GM13976 (cell line): Measurements from ENCODE around the gene POFUT1.

Source experiments
- DNase-seq: peaks from one replicate; pipeline ENCODE4 v3.0.0; 2012; ENCODE audit warnings: low spot score
- in situ Hi-C: fragments of 300-500 bp; cut with MboI; formaldehyde crosslinking; loops from one replicate; pipeline ENCODE4 v1.12.0; 2022; ENCODE audit warnings: low sequenced_read_pairs, mixed read lengths, inconsistent platforms; ENCODE audit not compliant: unreplicated experiment
- TF ChIP-seq, protein P1 (sequence below): IDR thresholded peaks from 2 replicates; pipeline ENCODE4 v1.5.1; 2012; ENCODE audit warnings: borderline replicate concordance, mild to moderate bottlenecking; ENCODE audit not compliant: insufficient read depth; ENCODE audit errors: extremely low read depth, missing control alignments, control extremely low read depth

Gene POFUT1

DNA sequence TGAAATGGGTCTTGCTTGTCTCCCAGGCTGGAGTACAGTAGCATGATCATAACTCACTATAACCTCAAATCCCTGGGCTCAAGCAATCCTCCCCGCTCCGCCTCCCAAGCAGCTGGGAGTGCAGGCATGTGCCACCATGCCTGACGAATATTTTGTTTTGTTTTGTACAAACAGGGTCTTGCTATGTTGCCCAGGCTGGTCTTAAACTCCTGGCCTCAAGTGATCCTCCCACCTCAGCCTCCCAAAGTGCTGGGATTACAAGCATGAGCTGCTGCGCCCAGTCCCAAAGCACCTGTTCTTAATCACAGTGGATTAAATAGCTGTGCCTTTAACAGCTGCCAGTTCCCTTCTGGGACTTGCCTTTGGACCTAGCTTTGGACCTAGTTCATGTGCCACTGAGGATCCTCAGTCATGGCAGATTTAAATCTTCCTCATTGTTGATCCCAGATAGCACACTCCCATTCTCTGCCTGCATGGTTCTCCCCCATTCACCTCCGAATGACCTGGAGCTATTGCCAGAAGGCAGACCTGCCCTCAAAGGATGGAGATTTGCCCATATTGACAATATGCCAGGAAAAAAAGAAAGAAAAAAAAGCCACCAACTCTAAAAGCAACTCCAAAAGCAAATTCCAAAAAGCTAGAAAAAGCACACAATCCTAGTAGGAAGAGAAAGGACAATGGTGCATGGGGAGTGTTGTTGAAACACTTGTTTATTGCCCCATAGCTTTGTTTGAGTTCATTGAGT lies 10.6 kb downstream of the POFUT1 start:
- TF ChIP-seq, protein P1, sequence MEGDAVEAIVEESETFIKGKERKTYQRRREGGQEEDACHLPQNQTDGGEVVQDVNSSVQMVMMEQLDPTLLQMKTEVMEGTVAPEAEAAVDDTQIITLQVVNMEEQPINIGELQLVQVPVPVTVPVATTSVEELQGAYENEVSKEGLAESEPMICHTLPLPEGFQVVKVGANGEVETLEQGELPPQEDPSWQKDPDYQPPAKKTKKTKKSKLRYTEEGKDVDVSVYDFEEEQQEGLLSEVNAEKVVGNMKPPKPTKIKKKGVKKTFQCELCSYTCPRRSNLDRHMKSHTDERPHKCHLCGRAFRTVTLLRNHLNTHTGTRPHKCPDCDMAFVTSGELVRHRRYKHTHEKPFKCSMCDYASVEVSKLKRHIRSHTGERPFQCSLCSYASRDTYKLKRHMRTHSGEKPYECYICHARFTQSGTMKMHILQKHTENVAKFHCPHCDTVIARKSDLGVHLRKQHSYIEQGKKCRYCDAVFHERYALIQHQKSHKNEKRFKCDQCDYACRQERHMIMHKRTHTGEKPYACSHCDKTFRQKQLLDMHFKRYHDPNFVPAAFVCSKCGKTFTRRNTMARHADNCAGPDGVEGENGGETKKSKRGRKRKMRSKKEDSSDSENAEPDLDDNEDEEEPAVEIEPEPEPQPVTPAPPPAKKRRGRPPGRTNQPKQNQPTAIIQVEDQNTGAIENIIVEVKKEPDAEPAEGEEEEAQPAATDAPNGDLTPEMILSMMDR: no peak
- DNase-seq: no peak
- in situ Hi-C loops: no loop called here

DNA sequence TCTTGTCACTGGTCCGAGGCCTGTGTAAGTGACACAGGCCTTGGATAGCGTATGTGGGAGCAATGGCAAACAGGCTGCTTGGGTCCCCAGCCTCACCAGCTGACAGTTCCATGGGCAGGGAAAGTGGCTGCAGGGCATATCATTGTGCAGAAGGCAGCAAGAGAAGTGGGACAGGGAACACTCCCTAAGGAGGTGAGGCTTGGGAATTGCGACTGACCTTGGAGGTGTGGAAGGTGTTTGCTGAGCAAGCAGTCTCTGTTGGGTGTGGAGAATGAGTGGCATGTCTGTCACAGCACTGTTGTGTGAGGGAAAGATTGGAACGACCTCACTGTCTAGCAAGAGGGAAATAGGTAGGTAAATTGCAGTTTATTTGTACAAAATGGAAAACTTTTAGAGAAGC lies 16.8 kb downstream of the POFUT1 start:
- DNase-seq: no peak
- in situ Hi-C loops: no loop called here
- TF ChIP-seq, protein P1: no peak

DNA sequence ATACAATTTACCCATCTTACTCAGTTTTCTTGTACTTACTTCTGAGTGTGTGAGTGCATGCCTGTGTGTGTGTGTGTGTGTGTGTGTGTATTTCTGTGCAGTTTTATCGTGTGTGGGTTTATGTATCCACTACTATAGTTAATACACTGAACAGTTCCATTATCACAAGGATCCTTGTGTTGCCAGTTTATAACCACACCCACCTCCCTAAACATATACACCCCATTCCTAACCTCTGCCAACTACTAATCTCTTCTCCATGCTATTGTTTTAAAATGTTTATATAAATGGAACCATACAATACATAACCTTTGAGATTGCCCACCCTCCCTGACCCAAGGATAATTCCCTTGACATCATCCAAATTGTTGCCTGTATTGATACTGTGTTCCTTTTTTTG lies 18.7 kb downstream of the POFUT1 start:
- TF ChIP-seq, protein P1: no peak
- in situ Hi-C loops: no loop called here
- no peak for DNase-seq

DNA sequence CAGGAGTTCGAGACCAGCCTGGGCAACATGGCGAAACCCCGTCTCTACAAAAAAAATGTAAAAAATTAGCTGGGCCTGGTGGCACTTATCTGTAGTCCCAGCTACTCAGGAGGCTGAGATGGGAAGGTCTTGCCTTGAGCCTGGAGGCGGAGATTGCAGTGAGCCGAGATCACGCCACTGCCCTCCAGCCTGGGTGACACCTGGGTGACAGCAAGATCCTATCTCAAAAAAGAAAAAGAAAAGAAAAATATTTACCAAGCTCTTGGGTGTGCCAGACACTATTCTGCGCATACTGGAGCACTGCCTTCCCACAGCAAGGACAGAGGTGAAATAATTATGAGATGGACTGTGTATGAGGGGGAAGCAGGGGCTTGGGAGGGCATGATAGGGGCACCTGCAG lies 19.6 kb downstream of the POFUT1 start:
- TF ChIP-seq, protein P1: no peak
- DNase-seq: no peak
- in situ Hi-C loops: no loop called here

DNA sequence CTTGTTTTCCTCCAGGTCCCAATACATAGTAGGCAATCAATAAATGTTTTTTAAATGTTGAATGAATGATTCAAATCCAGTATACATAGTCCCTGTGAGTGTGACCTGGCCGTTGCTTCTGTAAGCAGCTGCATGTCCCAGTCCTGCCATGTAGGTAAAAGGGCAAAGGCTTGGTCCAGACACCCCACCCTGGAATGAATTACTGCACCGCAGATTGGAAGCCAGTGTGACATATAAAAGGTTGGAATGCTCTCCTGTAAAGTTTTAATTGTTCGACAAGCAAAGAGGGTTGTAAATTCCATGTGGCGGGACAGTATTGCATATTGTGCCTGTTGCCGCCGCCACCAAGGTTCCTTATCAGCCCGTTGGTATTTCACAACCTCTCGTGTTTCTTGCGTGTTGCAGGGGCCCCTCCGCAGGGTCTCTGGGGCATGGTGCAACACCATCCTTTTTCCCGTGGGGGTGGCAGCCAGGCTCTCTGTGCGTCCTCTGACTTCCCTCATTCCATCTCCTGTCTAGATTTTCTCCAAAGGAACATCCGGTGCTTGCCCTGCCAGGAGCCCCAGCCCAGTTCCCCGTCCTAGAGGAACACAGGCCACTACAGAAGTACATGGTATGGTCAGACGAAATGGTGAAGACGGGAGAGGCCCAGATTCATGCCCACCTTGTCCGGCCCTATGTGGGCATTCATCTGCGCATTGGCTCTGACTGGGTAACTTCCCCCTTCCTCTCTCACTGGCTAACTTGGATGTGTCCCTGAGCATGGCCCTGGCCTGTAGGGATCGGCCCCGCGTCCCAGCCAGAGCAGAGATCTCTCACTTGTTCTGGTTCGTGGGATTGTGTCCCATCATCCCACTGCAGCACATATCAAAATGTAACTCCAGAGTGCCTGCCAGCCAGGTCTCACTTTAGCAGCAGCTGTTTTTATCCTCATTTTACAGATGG lies 20.3 kb downstream of the POFUT1 start:
- no peak for DNase-seq
- TF ChIP-seq, protein P1: no peak
- in situ Hi-C loops: no loop called here

DNA sequence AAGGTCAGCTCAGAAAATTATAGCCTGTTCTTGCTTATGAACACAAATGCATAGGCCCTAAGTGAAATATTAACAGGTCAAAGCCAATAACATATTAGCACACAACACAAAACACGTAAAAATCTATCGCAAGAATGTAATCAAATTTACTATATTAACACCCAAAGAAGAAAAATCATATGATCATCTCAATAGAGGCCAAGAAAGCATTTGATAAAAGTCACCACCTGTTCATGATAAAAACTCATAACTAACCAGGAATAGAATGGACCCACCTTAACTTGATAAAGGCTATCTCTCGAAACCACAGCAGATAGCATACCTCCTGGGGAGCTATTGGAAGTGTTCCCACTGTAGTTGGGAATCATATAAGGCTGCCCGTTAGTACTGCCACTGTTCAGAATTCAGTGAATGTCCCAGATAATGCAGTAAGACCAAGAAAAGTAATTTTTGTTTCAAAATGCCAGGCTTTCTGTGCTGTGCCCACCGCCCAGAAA lies 21.6 kb downstream of the POFUT1 start:
- TF ChIP-seq, protein P1: no peak
- DNase-seq: no peak
- in situ Hi-C loops: no loop called here
